ENCODE data around the gene PLPPR1. TPM values are rescaled to one million over a fixed set of nuclear protein-coding genes. Genes with fewer than 3 reads are reported as not detected.

Gene PLPPR1
- total and polyA plus RNA-seq, 2 of the 4 experiments (the other 2 are of a cell fraction): not detected

GRCh38 chr9:101158361-101158760 lies 129.8 kb downstream of the PLPPR1 start:
- no peak overlapping the region for H3K4me2 ChIP-seq (ENCODE audit: low read depth, low read length)
- CTCF ChIA-PET: interaction anchor here (0.6 kb wide), 2 partner anchors 16 to 1444 kb away, joined by 3 to 4 read pairs; no protein-coding TSS in a partner anchor
- WGBS, 2 experiments (ENCODE audit: extremely low coverage in 2 of 2, insufficient read length in 1 of 2): no CpG with 5 or more reads among the region's 3 CpGs

More at GRCh38 chr9:101158361-101158760, 129.8 kb downstream of the PLPPR1 start:
- Histone ChIP-seq H3K36me3 (ENCODE audit: control insufficient read depth, insufficient read depth, low read length) (no peaks in the 10 kb centered on the region), H3K27ac (ENCODE audit: insufficient read depth, low read length) (no peak overlapping the region), H4K8ac (ENCODE audit: low read depth in 2 of 2, low read length in 2 of 2) (no peak overlapping the region), H3K9me3 (ENCODE audit: control insufficient read depth, insufficient read depth, low read length) (0 out of 2 replicates have a peak, but pooled peaks cover 2% of the 10 kb centered on the region), H3K18ac (ENCODE audit: low read depth, low read length) (no peak overlapping the region), H3K4me3 (ENCODE audit: insufficient read depth, low read depth, low read length) (no peak overlapping the region), H3K9me1 (ENCODE audit: insufficient read depth, low read length) (no peaks in the 10 kb centered on the region), H2AK9ac (replicated peaks; ENCODE audit: low read depth, low read length, poor library complexity) (no peak overlapping the region), H2AFZ (replicated peaks; ENCODE audit: low read length, poor library complexity) (no peak overlapping the region), H2AK5ac (ENCODE audit: low read depth, low read length) (no peak overlapping the region), H3K23ac (ENCODE audit: low read depth, low read length) (no peak overlapping the region), H3K14ac (replicated peaks; ENCODE audit: low read depth, low read length) (no peak overlapping the region), H3K9ac (ENCODE audit: low read depth, low read length) (no peak overlapping the region), H3K79me1 (ENCODE audit: low read depth in 1 of 2, low read length in 2 of 2) (no peaks in the 10 kb centered on the region), H2BK5ac (ENCODE audit: low read depth, low read length, poor library complexity, severe bottlenecking) (no peak overlapping the region), H4K5ac (ENCODE audit: low read depth, low read length) (no peak overlapping the region), H2BK15ac (ENCODE audit: low read depth, low read length) (no peak overlapping the region), H4K91ac (ENCODE audit: insufficient read depth, low read depth, low read length) (no peak overlapping the region), H3K4ac (ENCODE audit: low read depth, low read length) (no peak overlapping the region), H3K4me1 (ENCODE audit: control insufficient read depth, insufficient read depth, low read length) (no peaks in the 10 kb centered on the region), H3K27me3 (ENCODE audit: control insufficient read depth, insufficient read depth, low read length) (no peaks in the 10 kb centered on the region), H2BK120ac (ENCODE audit: low read depth, low read length) (no peak overlapping the region), H3K56ac (ENCODE audit: extremely low read depth, insufficient read depth, low read length) (no peak overlapping the region), H2BK20ac (ENCODE audit: low read depth, low read length) (no peak overlapping the region), H4K20me1 (ENCODE audit: insufficient read depth, low read length) (no peaks in the 10 kb centered on the region)
- dilution Hi-C loops (cut with HindIII; ENCODE audit: low sequenced_read_pairs, unreplicated experiment) (no loop called here), intact Hi-C loops (cut with micrococcal nuclease) (no loop called here), in situ Hi-C loops (cut with MboI; ENCODE audit: low sequenced_read_pairs) (no loop called here)
- DNase-seq: no peak
- TF ChIP-seq CHD1 (IDR thresholded peaks at IDR 0.05; ENCODE audit: low read depth, low read length) (no peak), CEBPB (IDR thresholded peaks at IDR 0.05; ENCODE audit: low read depth, low read length) (no peak), MAFK (IDR thresholded peaks at IDR 0.05; ENCODE audit: low read depth, low read length) (no peak), FOS (IDR thresholded peaks at IDR 0.05; ENCODE audit: low read depth, low read length) (no peak), BHLHE40 (IDR thresholded peaks at IDR 0.05; ENCODE audit: low read depth, low read length) (no peak), SMC3 (IDR thresholded peaks at IDR 0.05; ENCODE audit: low read depth, low read length) (no peak), POLR2A (IDR thresholded peaks at IDR 0.05; ENCODE audit: low read depth, low read length) (no peak), ELK1 (IDR thresholded peaks at IDR 0.05; ENCODE audit: borderline replicate concordance, low read depth, low read length) (no peak), RFX5 (IDR thresholded peaks at IDR 0.05; ENCODE audit: low read depth, low read length) (no peak), RCOR1 (IDR thresholded peaks at IDR 0.05; ENCODE audit: insufficient replicate concordance, low read length) (no peak), MXI1 (IDR thresholded peaks at IDR 0.05; ENCODE audit: borderline replicate concordance, low read depth, low read length) (no peak), USF2 (IDR thresholded peaks at IDR 0.05; ENCODE audit: low read depth, low read length) (no peak), NFE2L2 (IDR thresholded peaks at IDR 0.05; ENCODE audit: low read depth, low read length) (no peak), MAZ (IDR thresholded peaks at IDR 0.05; ENCODE audit: borderline replicate concordance, low read depth, low read length) (no peak), RAD21 (IDR thresholded peaks at IDR 0.05; ENCODE audit: low read length) (no peak)
- TF ChIP-seq, protein P1, sequence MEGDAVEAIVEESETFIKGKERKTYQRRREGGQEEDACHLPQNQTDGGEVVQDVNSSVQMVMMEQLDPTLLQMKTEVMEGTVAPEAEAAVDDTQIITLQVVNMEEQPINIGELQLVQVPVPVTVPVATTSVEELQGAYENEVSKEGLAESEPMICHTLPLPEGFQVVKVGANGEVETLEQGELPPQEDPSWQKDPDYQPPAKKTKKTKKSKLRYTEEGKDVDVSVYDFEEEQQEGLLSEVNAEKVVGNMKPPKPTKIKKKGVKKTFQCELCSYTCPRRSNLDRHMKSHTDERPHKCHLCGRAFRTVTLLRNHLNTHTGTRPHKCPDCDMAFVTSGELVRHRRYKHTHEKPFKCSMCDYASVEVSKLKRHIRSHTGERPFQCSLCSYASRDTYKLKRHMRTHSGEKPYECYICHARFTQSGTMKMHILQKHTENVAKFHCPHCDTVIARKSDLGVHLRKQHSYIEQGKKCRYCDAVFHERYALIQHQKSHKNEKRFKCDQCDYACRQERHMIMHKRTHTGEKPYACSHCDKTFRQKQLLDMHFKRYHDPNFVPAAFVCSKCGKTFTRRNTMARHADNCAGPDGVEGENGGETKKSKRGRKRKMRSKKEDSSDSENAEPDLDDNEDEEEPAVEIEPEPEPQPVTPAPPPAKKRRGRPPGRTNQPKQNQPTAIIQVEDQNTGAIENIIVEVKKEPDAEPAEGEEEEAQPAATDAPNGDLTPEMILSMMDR (conservative IDR thresholded peaks at IDR 0.05; ENCODE audit: low read depth, low read length): no peak
- POLR2A ChIA-PET (ENCODE audit: unreplicated experiment): no interaction called here
- no TSS peak for BruUV-seq (replicated peaks)
- no peak for ATAC-seq (ENCODE audit: low read depth)
